CD4-positive, alpha-beta T cell (primary cell): ENCODE data around the gene ADGRG3. TPM values are rescaled to one million over a fixed set of nuclear protein-coding genes. Genes with fewer than 3 reads are reported as not detected.

Experiments used
- ATAC-seq: fragments of 200-7000 bp; cut with Tn5 transposase; one replicate; pipeline ENCODE4 v1.10.0; 2022; ENCODE audit warnings: mild to moderate bottlenecking; ENCODE audit not compliant: poor library complexity
- CTCF ChIA-PET: fragments of 350-600 bp; sonication (Branson Sonifier 250); formaldehyde crosslinking; loops from one replicate; lab custom pipeline; 2021; ENCODE audit warnings: antibody characterized with exemption, inconsistent platforms; lab: Charles Lee
- POLR2A ChIA-PET: fragments of 350-600 bp; sonication (Branson Sonifier 250); formaldehyde crosslinking; loops from one replicate; lab custom pipeline; 2021; ENCODE audit warnings: antibody characterized with exemption, inconsistent platforms; lab: Charles Lee
- DNase-seq, 14 experiments: peaks; one replicate each; pipeline ENCODE4 v3.0.0-alpha.2; 2013 to 2020; ENCODE audit warnings: mixed read lengths in 2 of 14
- H3K27ac ChIP-seq, 2 donors: one replicate each; pipeline versions ENCODE4 v1.5.1 to v1.7.0; 2013; ENCODE audit warnings: low read length in 2 of 2, low read depth in 1 of 2, mild to moderate bottlenecking in 1 of 2
- H3K27me3 ChIP-seq, 2 experiments: 1 replicate in 1 of 2; 2 replicates in 1 of 2; pipeline versions ENCODE4 v1.6.1 to v1.7.0; 2013; ENCODE audit warnings: low read length in 2 of 2, control low read depth in 1 of 2, mild to moderate bottlenecking in 1 of 2, moderate library complexity in 1 of 2; ENCODE audit not compliant: insufficient read depth in 2 of 2, control insufficient read depth in 1 of 2
- H3K36me3 ChIP-seq: one replicate; pipeline ENCODE4 v1.6.1; 2013; ENCODE audit warnings: low read length, control low read depth; ENCODE audit not compliant: insufficient read depth
- H3K4me1 ChIP-seq: one replicate; pipeline ENCODE4 v1.6.1; 2013; ENCODE audit warnings: low read length, control low read depth; ENCODE audit not compliant: insufficient read depth
- H3K4me3 ChIP-seq: one replicate; pipeline ENCODE4 v1.5.1; 2013; ENCODE audit warnings: mild to moderate bottlenecking, low read length, moderate library complexity
- H3K9me3 ChIP-seq, 2 experiments: 1 replicate in 1 of 2; 2 replicates in 1 of 2; pipeline versions ENCODE4 v1.6.1 to v1.7.0; 2013; ENCODE audit warnings: low read length in 2 of 2, mild to moderate bottlenecking in 2 of 2, control low read depth in 1 of 2, moderate library complexity in 1 of 2; ENCODE audit not compliant: control insufficient read depth in 1 of 2, insufficient read depth in 1 of 2
- H3K27ac Mint-ChIP-seq: one replicate; pipeline ENCODE4 v1.8.0; 2020; ENCODE audit warnings: mixed read lengths
- H3K27me3 Mint-ChIP-seq: one replicate; pipeline ENCODE4 v1.8.0; 2021; ENCODE audit warnings: mixed read lengths
- H3K36me3 Mint-ChIP-seq: one replicate; pipeline ENCODE4 v1.8.0; 2021; ENCODE audit warnings: low read depth, mixed read lengths
- H3K4me1 Mint-ChIP-seq: one replicate; pipeline ENCODE4 v1.8.0; 2021; ENCODE audit warnings: low read depth, mixed read lengths
- H3K4me3 Mint-ChIP-seq: one replicate; pipeline ENCODE4 v1.8.0; 2020; ENCODE audit warnings: mild to moderate bottlenecking, mixed read lengths
- H3K9me3 Mint-ChIP-seq: one replicate; pipeline ENCODE4 v1.8.0; 2020; ENCODE audit warnings: mixed read lengths
- CTCF ChIP-seq: fragments of 200-600 bp; IDR thresholded peaks from one replicate; pipeline ENCODE4 v1.8.0; 2022; ENCODE audit warnings: antibody characterized with exemption, mild to moderate bottlenecking
- intact Hi-C, 2 experiments: fragments of 100-400 bp; cut with DNase I in 1 of 2; cut with micrococcal nuclease in 1 of 2; formaldehyde crosslinking; loops; one replicate each; pipeline versions ENCODE4 v1.15.1 to v1.9.0; 2023 to 2025; cut with DNase I, micrococcal nuclease
- total RNA-seq, 174 experiments: library from RNA in 2 of 174; stranded (reverse) in 2 of 174; gene quantifications; one replicate each; pipeline ENCODE4 v1.2.3 and lab custom pipeline; 2021 to 2026

ADGRG3 gene
- total RNA-seq, 2 experiments from 2014 or later: 0.28 TPM; not detected in 1

- Mint-ChIP-seq H3K4me3 (no peak overlapping the region), H3K4me1 (peaks cover 1% of the 10 kb centered on the region), H3K9me3 (no peaks in the 10 kb centered on the region), H3K27ac (no peak overlapping the region), H3K27me3 (no peaks in the 10 kb centered on the region), H3K36me3 (no peaks in the 10 kb centered on the region)
- no peaks in the 10 kb centered on the region for H3K36me3 ChIP-seq
- no peaks in the 10 kb centered on the region for H3K9me3 ChIP-seq
- H3K27me3 ChIP-seq: no peaks in the 10 kb centered on the region
- no peak for DNase-seq
- H3K4me3 ChIP-seq: no peak overlapping the region
- ChIA-PET CTCF (no interaction called here), POLR2A (no interaction called here)
- H3K4me1 ChIP-seq: peaks cover 1% of the 10 kb centered on the region
- no peak for TF ChIP-seq CTCF
- H3K27ac ChIP-seq: no peak overlapping the region
- intact Hi-C loops: no loop called here
- no peak for ATAC-seq
Observed at GRCh38 chr16:57699899-57700298, 31.8 kb downstream of the ADGRG3 start.

- ATAC-seq: no peak
- Mint-ChIP-seq H3K4me1 (no peaks in the 10 kb centered on the region), H3K36me3 (no peaks in the 10 kb centered on the region), H3K27ac (no peak overlapping the region), H3K9me3 (no peaks in the 10 kb centered on the region), H3K4me3 (no peak overlapping the region), H3K27me3 (no peaks in the 10 kb centered on the region)
- Histone ChIP-seq H3K27me3 (no peaks in the 10 kb centered on the region), H3K36me3 (no peaks in the 10 kb centered on the region), H3K27ac (no peak overlapping the region), H3K9me3 (no peaks in the 10 kb centered on the region), H3K4me3 (no peak overlapping the region), H3K4me1 (no peaks in the 10 kb centered on the region)
- ChIA-PET POLR2A (no interaction called here), CTCF (no interaction called here)
- TF ChIP-seq CTCF: no peak
- intact Hi-C loops: no loop called here
- no peak for DNase-seq
Observed at GRCh38 chr16:57700781-57701551, 32.9 kb downstream of the ADGRG3 start.

GRCh38 chr16:57701759-57702371 is 33.8 kb downstream of the ADGRG3 start:
- TF ChIP-seq CTCF: no peak
- H3K9me3 ChIP-seq: no peaks in the 10 kb centered on the region
- DNase-seq (no peak), ATAC-seq (no peak)
- no peaks in the 10 kb centered on the region for H3K36me3 ChIP-seq
- H3K4me3 ChIP-seq: no peak overlapping the region
- Mint-ChIP-seq H3K27me3 (no peaks in the 10 kb centered on the region), H3K4me1 (no peaks in the 10 kb centered on the region), H3K4me3 (no peak overlapping the region), H3K36me3 (no peaks in the 10 kb centered on the region), H3K9me3 (no peaks in the 10 kb centered on the region), H3K27ac (no peak overlapping the region)
- no peak overlapping the region for H3K27ac ChIP-seq
- intact Hi-C loops: no loop called here
- no peaks in the 10 kb centered on the region for H3K27me3 ChIP-seq
- ChIA-PET CTCF (no interaction called here), POLR2A (no interaction called here)
- no peaks in the 10 kb centered on the region for H3K4me1 ChIP-seq
